IgD-negative memory B cell (primary cell): ENCODE results near the gene SH2D2A. TPM values are rescaled to one million over a fixed set of nuclear protein-coding genes. Genes with fewer than 3 reads are reported as not detected.

ENCODE experiments used
- H3K27ac Mint-ChIP-seq, 3 donors: one replicate each; pipeline ENCODE4 v1.8.0; 2020 to 2022; ENCODE audit warnings: mild to moderate bottlenecking in 3 of 3, mixed read lengths in 3 of 3, moderate library complexity in 1 of 3
- H3K27me3 Mint-ChIP-seq: one replicate; pipeline ENCODE4 v1.8.0; 2021; ENCODE audit warnings: mixed read lengths
- H3K36me3 Mint-ChIP-seq: one replicate; pipeline ENCODE4 v1.8.0; 2020; ENCODE audit warnings: mild to moderate bottlenecking, mixed read lengths
- H3K4me1 Mint-ChIP-seq, 3 donors: one replicate each; pipeline ENCODE4 v1.8.0; 2020 to 2022; ENCODE audit warnings: mixed read lengths in 3 of 3, mild to moderate bottlenecking in 1 of 3
- H3K4me3 Mint-ChIP-seq, 4 donors: one replicate each; pipeline ENCODE4 v1.8.0; 2020 to 2022; ENCODE audit warnings: mild to moderate bottlenecking in 4 of 4, mixed read lengths in 4 of 4, moderate library complexity in 3 of 4
- H3K9me3 Mint-ChIP-seq, 3 donors: one replicate each; pipeline ENCODE4 v1.8.0; 2020 to 2021; ENCODE audit warnings: mixed read lengths in 3 of 3, mild to moderate bottlenecking in 1 of 3
- polyA plus RNA-seq: library from polyadenylated mRNA; unstranded; fragments of 300-500 nt; fragmentation: Illumina TruSeq; gene quantifications from one replicate; pipeline ENCODE4 v1.2.3, GENCODE V29; 2021

The SH2D2A gene
- 2.1 TPM for polyA plus RNA-seq

- Mint-ChIP-seq H3K4me3 (peak within 1 kb of the TSS; percentile 33 to 89 (median 68)), H3K4me1 (peaks cover 0 to 24% (median 10%) of the 10 kb centered on the region in 3 donors), H3K27ac (peak within 1 kb of the TSS; percentile 80 to 92 (median 90)), H3K27me3 (no peaks in the 10 kb centered on the region), H3K9me3 (no peaks in the 10 kb centered on the region), H3K36me3 (no peaks in the 10 kb centered on the region)
These were observed at the start of gene SH2D2A for GRCh38 chr1:156816561-156817328. TSS of gene SH2D2A (minus strand) at chr1:156816848. CDS start at chr1:156816708, 140 bp downstream.

GRCh38 chr1:156865865-156866248 is 49.2 kb upstream of the SH2D2A start:
- Mint-ChIP-seq H3K27ac (no peak overlapping the region), H3K9me3 (no peaks in the 10 kb centered on the region), H3K27me3 (peaks cover 37% of the 10 kb centered on the region), H3K4me1 (peaks cover 0 to 16% (median 0%) of the 10 kb centered on the region in 3 donors), H3K4me3 (no peak overlapping the region), H3K36me3 (peaks cover 4% of the 10 kb centered on the region)

DNA sequence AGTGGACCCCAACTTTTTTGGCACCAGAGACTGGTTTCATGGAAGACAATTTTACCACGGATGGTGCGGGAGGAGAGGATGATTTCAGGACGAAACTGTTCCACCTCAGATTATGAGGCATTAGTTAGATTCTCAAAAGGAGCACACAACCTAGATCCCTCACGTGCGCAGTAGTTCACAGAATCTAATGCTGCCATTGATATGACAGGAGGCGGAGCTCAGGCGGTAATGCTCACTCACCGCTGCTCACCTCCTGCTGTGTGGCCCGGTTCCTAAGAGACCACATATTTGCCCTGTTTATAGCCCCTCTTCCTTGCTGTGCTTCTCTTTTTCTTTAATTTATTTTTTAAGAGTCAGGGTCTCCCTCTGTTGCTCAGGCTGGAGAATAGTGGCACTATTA is 48.6 kb upstream of the SH2D2A start:
- Mint-ChIP-seq H3K4me1 (peaks cover 0 to 17% (median 2%) of the 10 kb centered on the region in 3 donors), H3K27me3 (peaks cover 39% of the 10 kb centered on the region), H3K27ac (no peak overlapping the region), H3K36me3 (peaks cover 4% of the 10 kb centered on the region), H3K4me3 (no peak overlapping the region), H3K9me3 (no peaks in the 10 kb centered on the region)

- H3K27me3 Mint-ChIP-seq: peaks cover 42% of the 10 kb centered on the region
- no peak overlapping the region for H3K27ac Mint-ChIP-seq
- H3K9me3 Mint-ChIP-seq: no peaks in the 10 kb centered on the region
- no peak overlapping the region for H3K4me3 Mint-ChIP-seq
- peaks cover 4% of the 10 kb centered on the region for H3K36me3 Mint-ChIP-seq
- H3K4me1 Mint-ChIP-seq: peaks cover 0 to 19% (median 4%) of the 10 kb centered on the region in 3 donors
These were observed 48.1 kb upstream of the SH2D2A start for GRCh38 chr1:156864796-156865195.

- Mint-ChIP-seq H3K36me3 (peaks cover 4% of the 10 kb centered on the region), H3K4me3 (no peak overlapping the region), H3K4me1 (peaks cover 0 to 20% (median 5%) of the 10 kb centered on the region in 3 donors), H3K9me3 (no peaks in the 10 kb centered on the region), H3K27ac (no peak overlapping the region), H3K27me3 (peaks cover 50% of the 10 kb centered on the region)
These were observed 47.0 kb upstream of the SH2D2A start for GRCh38 chr1:156863631-156864030.

- H3K27me3 Mint-ChIP-seq: peaks cover 55% of the 10 kb centered on the region
- peaks cover 2 to 22% (median 5%) of the 10 kb centered on the region in 3 donors for H3K4me1 Mint-ChIP-seq
These were observed 46.5 kb upstream of the SH2D2A start for GRCh38 chr1:156862997-156863599.

GRCh38 chr1:156862584-156862983 is 45.9 kb upstream of the SH2D2A start:
- Mint-ChIP-seq H3K4me1 (peaks cover 4 to 22% (median 5%) of the 10 kb centered on the region in 3 donors), H3K27me3 (peaks cover 56% of the 10 kb centered on the region)

More at GRCh38 chr1:156862997-156863599, 46.5 kb upstream of the SH2D2A start:
- H3K36me3 Mint-ChIP-seq: peaks cover 4% of the 10 kb centered on the region
- no peak overlapping the region for H3K27ac Mint-ChIP-seq
- H3K9me3 Mint-ChIP-seq: no peaks in the 10 kb centered on the region
- H3K4me3 Mint-ChIP-seq: no peak overlapping the region

GRCh38 chr1:156860628-156861423 is 44.2 kb upstream of the SH2D2A start, which contains the start of gene NTRK1:
TSS of gene NTRK1 (plus strand) at chr1:156860865. CDS start at chr1:156860935, 70 bp downstream.
- H3K27ac Mint-ChIP-seq: peak within 1 kb of the TSS in 1 of 3 donors; percentile 63
- peaks cover 54% of the 10 kb centered on the region for H3K27me3 Mint-ChIP-seq
- no peaks in the 10 kb centered on the region for H3K9me3 Mint-ChIP-seq
- H3K4me1 Mint-ChIP-seq: peaks cover 4 to 20% (median 5%) of the 10 kb centered on the region in 3 donors
- H3K4me3 Mint-ChIP-seq: peak within 1 kb of the TSS in 3 of 4 donors; percentile 75 to 94 (median 90)
- peaks cover 4% of the 10 kb centered on the region for H3K36me3 Mint-ChIP-seq

More at GRCh38 chr1:156862584-156862983, 45.9 kb upstream of the SH2D2A start:
- Mint-ChIP-seq H3K27ac (no peak overlapping the region), H3K4me3 (no peak overlapping the region), H3K36me3 (peaks cover 4% of the 10 kb centered on the region), H3K9me3 (no peaks in the 10 kb centered on the region)

DNA sequence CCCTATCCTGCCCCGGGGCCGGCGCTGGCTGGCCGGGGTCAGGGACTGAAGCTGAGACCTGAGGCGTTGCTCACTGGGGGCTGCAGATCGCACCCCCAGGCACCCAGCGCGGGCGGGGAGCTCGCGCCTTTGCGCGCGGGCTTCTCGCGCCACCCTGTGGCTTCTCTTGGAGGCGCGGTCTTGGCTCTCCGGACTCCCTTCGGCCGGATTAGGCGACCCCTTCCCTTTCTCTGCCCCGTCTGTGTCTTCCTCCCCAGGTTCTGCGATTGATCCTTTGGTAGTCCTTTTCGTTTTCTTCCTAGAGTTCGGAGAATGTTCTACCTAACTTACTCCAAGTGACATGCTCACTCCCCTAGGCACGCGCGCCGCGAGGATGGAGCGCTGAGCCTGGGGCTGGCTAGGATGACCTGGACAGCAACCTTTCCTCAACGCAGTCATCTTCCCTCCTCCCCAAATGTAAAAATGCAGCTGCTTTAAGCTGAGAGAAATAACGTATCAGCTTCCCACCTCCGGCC is 43.5 kb upstream of the SH2D2A start:
- Mint-ChIP-seq H3K4me1 (peaks cover 4 to 20% (median 5%) of the 10 kb centered on the region in 3 donors), H3K9me3 (no peaks in the 10 kb centered on the region), H3K27ac (peak overlapping the region in 1 of 3 donors; percentile 63), H3K27me3 (peaks cover 53% of the 10 kb centered on the region), H3K4me3 (peak overlapping the region in 3 of 4 donors; percentile 75 to 94 (median 90)), H3K36me3 (peaks cover 2% of the 10 kb centered on the region)

DNA sequence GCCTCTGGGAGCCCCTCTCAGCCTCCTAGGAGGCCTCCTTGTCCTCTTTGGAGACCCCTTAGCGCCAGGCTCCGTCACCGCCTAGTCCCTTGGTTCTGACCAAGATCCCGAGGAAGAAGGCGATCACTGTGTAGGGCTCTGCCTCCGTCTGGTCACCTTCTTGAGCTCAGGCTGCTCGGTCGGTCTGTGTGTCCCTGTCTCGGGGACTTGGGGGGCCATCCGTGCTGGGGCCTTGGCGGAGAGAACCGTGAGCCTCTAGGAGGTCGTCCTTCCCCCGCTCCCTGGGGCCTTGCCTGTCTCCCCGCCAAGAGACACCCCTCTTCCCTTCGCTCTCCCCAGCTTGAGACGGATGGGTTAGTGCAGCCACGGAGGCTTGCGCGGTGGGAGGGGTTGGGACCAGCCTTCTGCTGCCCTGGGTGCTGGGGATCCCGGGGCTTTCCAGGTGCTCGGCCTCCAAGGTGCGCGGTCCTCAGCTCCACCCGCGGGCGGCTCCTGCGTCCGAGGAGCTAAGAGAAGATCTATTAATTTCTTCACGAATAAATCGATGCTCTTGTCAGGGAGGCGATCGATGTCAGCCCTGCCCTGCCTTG is 43.0 kb upstream of the SH2D2A start:
- peaks cover 2% of the 10 kb centered on the region for H3K36me3 Mint-ChIP-seq
- peak overlapping the region in 3 of 4 donors; percentile 52 to 94 (median 90) for H3K4me3 Mint-ChIP-seq
- no peaks in the 10 kb centered on the region for H3K9me3 Mint-ChIP-seq
- H3K27ac Mint-ChIP-seq: no peak overlapping the region
- peaks cover 53% of the 10 kb centered on the region for H3K27me3 Mint-ChIP-seq
- H3K4me1 Mint-ChIP-seq: peaks cover 4 to 20% (median 5%) of the 10 kb centered on the region in 3 donors

DNA sequence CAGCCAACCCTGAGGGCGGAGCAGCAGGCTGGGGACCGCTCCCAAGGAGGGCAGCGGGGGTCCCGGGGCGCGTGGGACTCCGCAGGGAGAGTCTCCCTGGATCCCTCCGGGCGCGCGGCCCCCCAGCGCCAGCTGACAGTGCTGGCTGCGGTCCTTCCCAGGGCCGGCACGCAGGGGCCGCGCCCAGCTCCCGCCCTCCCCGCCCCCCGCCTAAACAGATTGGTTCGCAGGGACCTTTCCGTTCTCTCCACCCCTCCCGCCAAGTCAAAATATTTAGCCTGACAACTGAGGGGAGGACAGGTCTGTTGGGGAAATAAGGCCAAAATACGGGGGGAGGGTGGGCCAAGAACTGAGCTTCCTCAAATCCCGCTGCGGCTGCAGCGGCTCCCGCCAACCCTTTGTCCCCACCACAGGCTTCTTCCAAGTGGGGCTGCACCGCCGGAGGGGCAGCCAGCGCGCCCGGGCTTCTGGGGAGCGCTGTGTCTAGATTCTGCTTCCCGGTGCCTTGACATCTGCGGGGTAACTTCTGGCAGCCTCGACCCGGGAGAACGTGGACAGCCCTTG is 42.4 kb upstream of the SH2D2A start, which contains the start of gene INSRR:
Gene INSRR (minus strand): TSS at position 159 of the 564 bp plus-strand sequence. CDS start 496 bp downstream, outside the sequence.
- H3K27ac Mint-ChIP-seq: no peak within 1 kb of the TSS
- peaks cover 52% of the 10 kb centered on the region for H3K27me3 Mint-ChIP-seq

GRCh38 chr1:156858555-156858956 is 41.9 kb upstream of the SH2D2A start:
- peaks cover 4 to 13% (median 5%) of the 10 kb centered on the region in 3 donors for H3K4me1 Mint-ChIP-seq
- no peaks in the 10 kb centered on the region for H3K36me3 Mint-ChIP-seq
- no peaks in the 10 kb centered on the region for H3K9me3 Mint-ChIP-seq
- H3K27ac Mint-ChIP-seq: no peak overlapping the region
- peaks cover 53% of the 10 kb centered on the region for H3K27me3 Mint-ChIP-seq
- peak overlapping the region in 2 of 4 donors; percentile 62 to 88 for H3K4me3 Mint-ChIP-seq

More for the DNA sequence above, 42.4 kb upstream of the SH2D2A start, which contains the start of gene INSRR:
- Mint-ChIP-seq H3K36me3 (no peaks in the 10 kb centered on the region), H3K4me3 (peak within 1 kb of the TSS in 3 of 4 donors; percentile 52 to 94 (median 90)), H3K9me3 (no peaks in the 10 kb centered on the region), H3K4me1 (peaks cover 4 to 18% (median 5%) of the 10 kb centered on the region in 3 donors)

- Mint-ChIP-seq H3K4me3 (no peak overlapping the region), H3K27ac (no peak overlapping the region), H3K9me3 (no peaks in the 10 kb centered on the region), H3K27me3 (peaks cover 48% of the 10 kb centered on the region), H3K36me3 (no peaks in the 10 kb centered on the region), H3K4me1 (peaks cover 4 to 9% (median 5%) of the 10 kb centered on the region in 3 donors)
These were observed 40.9 kb upstream of the SH2D2A start for GRCh38 chr1:156857532-156857931.
